ENCODE data around the gene ERCC4.
A peak's percentile ranks its signal among the peaks of the same experiment; 100 is the strongest.

The ERCC4 gene

GRCh38 chr16:13919683-13920509 lies at the start of gene ERCC4:
TSS of gene ERCC4 (plus strand) at chr16:13920154. CDS start at chr16:13920166, 12 bp downstream.
- DNase-seq (ENCODE audit: low spot score): peak; percentile 97
- in situ Hi-C loops (cut with MboI; ENCODE audit: low pct_unique_long_range_greater_than_20kb, low sequenced_read_pairs, unreplicated experiment): loop anchor here (10.0 to 25.0 kb wide), 2 partner anchors 365 to 642 kb away; no protein-coding TSS in a partner anchor

GRCh38 chr16:13873835-13874438 lies 46.0 kb upstream of the ERCC4 start:
- no peak for DNase-seq (ENCODE audit: low spot score)
- TF ChIP-seq CTCF (IDR thresholded peaks at IDR 0.05; ENCODE audit: extremely low read depth, insufficient read depth, missing control alignments): peak; percentile 33

More at GRCh38 chr16:13919683-13920509, at the start of gene ERCC4:
- peak; percentile 82 for TF ChIP-seq CTCF (IDR thresholded peaks at IDR 0.05; ENCODE audit: extremely low read depth, insufficient read depth, missing control alignments)

GRCh38 chr16:13875614-13876284 lies 44.2 kb upstream of the ERCC4 start:
- DNase-seq (ENCODE audit: low spot score): no peak
- no peak for TF ChIP-seq CTCF (IDR thresholded peaks at IDR 0.05; ENCODE audit: extremely low read depth, insufficient read depth, missing control alignments)
- in situ Hi-C loops (cut with MboI; ENCODE audit: low pct_unique_long_range_greater_than_20kb, low sequenced_read_pairs, unreplicated experiment): no loop called here

More at GRCh38 chr16:13873835-13874438, 46.0 kb upstream of the ERCC4 start:
- in situ Hi-C loops (cut with MboI; ENCODE audit: low pct_unique_long_range_greater_than_20kb, low sequenced_read_pairs, unreplicated experiment): no loop called here

GRCh38 chr16:13883276-13883675 lies 36.7 kb upstream of the ERCC4 start:
- no peak for TF ChIP-seq CTCF (IDR thresholded peaks at IDR 0.05; ENCODE audit: extremely low read depth, insufficient read depth, missing control alignments)
- in situ Hi-C loops (cut with MboI; ENCODE audit: low pct_unique_long_range_greater_than_20kb, low sequenced_read_pairs, unreplicated experiment): no loop called here
- no peak for DNase-seq (ENCODE audit: low spot score)

GRCh38 chr16:13883881-13884280 lies 36.1 kb upstream of the ERCC4 start:
- TF ChIP-seq CTCF (IDR thresholded peaks at IDR 0.05; ENCODE audit: extremely low read depth, insufficient read depth, missing control alignments): no peak
- no peak for DNase-seq (ENCODE audit: low spot score)
- in situ Hi-C loops (cut with MboI; ENCODE audit: low pct_unique_long_range_greater_than_20kb, low sequenced_read_pairs, unreplicated experiment): no loop called here

GRCh38 chr16:13885700-13886099 lies 34.3 kb upstream of the ERCC4 start:
- DNase-seq (ENCODE audit: low spot score): no peak
- no peak for TF ChIP-seq CTCF (IDR thresholded peaks at IDR 0.05; ENCODE audit: extremely low read depth, insufficient read depth, missing control alignments)
- in situ Hi-C loops (cut with MboI; ENCODE audit: low pct_unique_long_range_greater_than_20kb, low sequenced_read_pairs, unreplicated experiment): no loop called here

Measured in GM13977 (cell line).